Measurements from ENCODE around the gene ERG.

Gene ERG

DNA sequence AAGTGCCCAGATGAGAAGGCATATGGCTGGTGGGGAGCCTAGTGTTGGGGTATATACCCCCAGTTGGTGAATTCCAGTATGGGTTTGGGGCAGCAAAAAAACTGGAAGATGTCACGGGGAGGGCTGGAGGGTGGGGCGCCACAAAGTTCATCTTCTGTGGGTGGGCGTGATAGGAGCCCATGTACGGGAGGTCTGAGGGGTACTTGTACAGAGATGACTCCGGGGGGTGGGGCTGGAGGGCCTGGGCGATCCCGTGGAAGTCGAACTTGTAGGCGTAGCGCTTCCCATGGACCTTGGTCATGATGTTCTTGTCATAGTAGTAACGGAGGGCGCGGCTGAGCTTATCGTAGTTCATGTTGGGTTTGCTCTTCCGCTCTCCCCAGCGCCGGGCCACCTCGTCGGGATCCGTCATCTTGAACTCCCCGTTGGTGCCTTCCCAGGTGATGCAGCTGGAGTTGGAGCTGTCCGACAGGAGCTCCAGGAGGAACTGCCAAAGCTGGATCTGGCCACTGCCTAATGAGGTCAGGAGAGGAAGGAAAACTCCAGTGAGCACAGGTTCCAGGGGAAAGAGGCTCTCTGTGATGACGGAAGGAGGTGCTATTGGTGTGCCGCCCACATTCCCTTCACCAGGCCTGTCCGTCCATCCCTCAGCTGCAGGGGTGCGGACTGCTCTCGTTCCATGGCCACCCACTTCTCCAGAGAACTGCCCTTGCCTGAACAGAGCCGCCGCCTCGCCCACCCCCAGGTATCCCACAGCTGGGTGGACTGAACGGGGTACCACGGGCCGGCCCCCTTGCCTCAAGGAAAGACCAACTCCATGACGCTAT lies 114.7 kb downstream of the ERG start:
- no peak for DNase-seq (ENCODE audit: extremely low read depth, insufficient read length)
- H3K36me3 ChIP-seq (ENCODE audit: control insufficient read depth, insufficient read depth, low read length), result no peaks in the 10 kb centered on the region
- no peak overlapping the region for H3K4me3 ChIP-seq (replicated peaks; ENCODE audit: low read depth, low read length)

DNA sequence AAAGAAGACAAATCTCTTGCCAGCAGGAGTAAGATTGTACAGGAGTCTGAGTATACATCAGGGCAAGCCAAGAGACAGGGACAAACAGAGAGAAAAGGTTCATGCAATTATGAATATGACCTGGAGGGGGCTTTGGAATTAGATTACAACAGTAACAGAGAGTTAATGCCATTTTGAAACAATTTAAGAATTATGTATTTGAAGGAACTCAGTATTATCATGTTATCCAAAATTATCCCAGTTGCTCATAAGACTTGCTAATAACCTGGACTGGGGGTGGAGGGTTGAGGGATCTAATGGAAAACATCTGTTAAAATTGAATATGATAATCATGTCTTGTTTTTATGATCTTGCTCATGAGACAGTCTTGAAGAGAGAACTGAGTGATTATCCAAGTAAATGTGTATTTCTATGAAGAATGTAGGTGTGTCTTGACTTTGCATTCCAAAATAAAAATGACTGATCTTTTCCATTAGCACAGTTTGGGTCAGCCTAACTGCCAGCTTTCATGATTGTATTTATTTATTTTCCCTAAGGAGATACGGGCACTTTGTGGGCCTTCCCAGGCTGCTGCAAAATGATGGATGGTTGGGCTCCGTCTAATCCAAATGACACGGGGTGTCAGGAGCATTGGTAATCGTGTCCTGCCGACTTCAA lies 117.7 kb downstream of the ERG start:
- Histone ChIP-seq H3K36me3 (ENCODE audit: control insufficient read depth, insufficient read depth, low read length) (no peaks in the 10 kb centered on the region), H3K27me3 (replicated peaks; ENCODE audit: control insufficient read depth, insufficient read depth, low read length) (no peaks in the 10 kb centered on the region; the same call in 1 of the 2 replicates), H3K4me3 (replicated peaks; ENCODE audit: low read depth, low read length) (no peak overlapping the region)
- TF ChIP-seq, protein P1, sequence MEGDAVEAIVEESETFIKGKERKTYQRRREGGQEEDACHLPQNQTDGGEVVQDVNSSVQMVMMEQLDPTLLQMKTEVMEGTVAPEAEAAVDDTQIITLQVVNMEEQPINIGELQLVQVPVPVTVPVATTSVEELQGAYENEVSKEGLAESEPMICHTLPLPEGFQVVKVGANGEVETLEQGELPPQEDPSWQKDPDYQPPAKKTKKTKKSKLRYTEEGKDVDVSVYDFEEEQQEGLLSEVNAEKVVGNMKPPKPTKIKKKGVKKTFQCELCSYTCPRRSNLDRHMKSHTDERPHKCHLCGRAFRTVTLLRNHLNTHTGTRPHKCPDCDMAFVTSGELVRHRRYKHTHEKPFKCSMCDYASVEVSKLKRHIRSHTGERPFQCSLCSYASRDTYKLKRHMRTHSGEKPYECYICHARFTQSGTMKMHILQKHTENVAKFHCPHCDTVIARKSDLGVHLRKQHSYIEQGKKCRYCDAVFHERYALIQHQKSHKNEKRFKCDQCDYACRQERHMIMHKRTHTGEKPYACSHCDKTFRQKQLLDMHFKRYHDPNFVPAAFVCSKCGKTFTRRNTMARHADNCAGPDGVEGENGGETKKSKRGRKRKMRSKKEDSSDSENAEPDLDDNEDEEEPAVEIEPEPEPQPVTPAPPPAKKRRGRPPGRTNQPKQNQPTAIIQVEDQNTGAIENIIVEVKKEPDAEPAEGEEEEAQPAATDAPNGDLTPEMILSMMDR (IDR thresholded peaks at IDR 0.05; ENCODE audit: insufficient read depth, low read length, poor library complexity, severe bottlenecking), result peak; percentile 21
- DNase-seq (ENCODE audit: extremely low read depth, insufficient read length), result no peak

More for the DNA sequence above, 114.7 kb downstream of the ERG start:
- H3K27me3 ChIP-seq (replicated peaks; ENCODE audit: control insufficient read depth, insufficient read depth, low read length), result no peaks in the 10 kb centered on the region; the same call in 1 of the 2 replicates
- TF ChIP-seq, protein P1 (IDR thresholded peaks at IDR 0.05; ENCODE audit: insufficient read depth, low read length, poor library complexity, severe bottlenecking), result no peak

DNA sequence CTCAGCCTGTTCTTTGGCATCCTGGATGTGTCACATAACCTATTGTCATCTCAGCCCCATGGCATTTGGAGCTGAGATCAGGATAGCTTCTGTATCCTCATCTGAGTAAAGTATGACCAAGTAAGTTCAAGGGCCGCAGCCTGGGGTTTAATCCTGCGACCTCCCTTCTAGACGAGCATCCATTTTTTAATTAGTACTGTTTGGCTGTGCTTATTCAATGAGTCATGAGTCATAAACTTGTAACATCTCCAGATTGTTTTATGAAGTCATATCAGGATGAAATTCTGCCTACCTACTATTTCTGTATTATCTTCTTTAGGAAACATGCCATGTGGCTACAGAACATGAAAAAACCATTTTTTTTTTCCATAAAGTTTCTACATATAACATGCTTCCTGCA lies 119.1 kb downstream of the ERG start:
- no peak for DNase-seq (ENCODE audit: extremely low read depth, insufficient read length)
- H3K4me3 ChIP-seq (replicated peaks; ENCODE audit: low read depth, low read length), result no peak overlapping the region
- H3K27me3 ChIP-seq (replicated peaks; ENCODE audit: control insufficient read depth, insufficient read depth, low read length), result no peaks in the 10 kb centered on the region; the same call in 1 of the 2 replicates
- H3K36me3 ChIP-seq (ENCODE audit: control insufficient read depth, insufficient read depth, low read length), result no peaks in the 10 kb centered on the region
- TF ChIP-seq, protein P1 (IDR thresholded peaks at IDR 0.05; ENCODE audit: insufficient read depth, low read length, poor library complexity, severe bottlenecking), result no peak

DNA sequence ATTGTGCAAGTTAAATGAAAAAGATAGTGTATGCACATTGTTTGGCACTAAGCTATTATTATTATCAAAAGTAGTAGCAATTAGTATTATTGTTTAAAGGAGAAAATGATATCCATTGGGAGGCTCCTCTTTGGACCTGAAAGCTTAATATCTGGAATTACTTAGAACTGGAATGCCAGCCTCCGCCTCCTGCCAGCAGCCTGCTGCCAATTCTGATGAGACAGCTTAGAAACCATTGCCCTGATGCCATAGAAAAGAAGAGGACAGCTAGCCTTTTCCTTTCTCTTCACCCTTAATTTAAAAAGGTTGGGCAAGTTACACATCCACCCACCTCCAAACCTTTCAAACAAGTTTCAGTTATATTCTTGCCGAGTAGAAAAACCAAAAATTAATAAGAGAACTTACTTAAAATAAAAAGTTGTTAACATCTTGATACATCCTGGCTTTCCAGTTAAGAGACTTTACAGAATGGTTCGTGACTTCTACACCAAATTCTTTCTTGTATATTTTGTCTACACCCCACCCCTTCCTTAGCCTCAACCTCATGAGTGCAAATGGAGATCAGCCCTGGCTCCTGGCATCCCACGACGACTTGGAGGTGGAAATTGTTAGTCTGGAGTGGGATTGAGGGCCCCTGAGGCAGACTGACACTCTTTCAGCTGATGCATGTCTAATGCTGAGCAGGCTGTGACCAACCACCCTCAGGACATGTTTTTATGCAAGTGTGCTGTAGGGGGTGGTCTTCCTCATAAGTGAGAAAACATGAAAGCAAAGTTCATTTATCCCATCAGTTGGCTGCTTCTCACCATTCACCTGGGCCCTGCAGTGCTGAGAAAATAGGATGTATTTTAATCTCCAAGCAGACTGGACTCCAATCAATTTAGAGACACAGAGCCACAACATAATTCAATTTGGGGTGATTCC lies 120.8 kb downstream of the ERG start:
- H3K27me3 ChIP-seq (replicated peaks; ENCODE audit: control insufficient read depth, insufficient read depth, low read length), result no peaks in the 10 kb centered on the region
- no peak for DNase-seq (ENCODE audit: extremely low read depth, insufficient read length)
- no peaks in the 10 kb centered on the region for H3K36me3 ChIP-seq (ENCODE audit: control insufficient read depth, insufficient read depth, low read length)
- TF ChIP-seq, protein P1 (IDR thresholded peaks at IDR 0.05; ENCODE audit: insufficient read depth, low read length, poor library complexity, severe bottlenecking), result no peak
- H3K4me3 ChIP-seq (replicated peaks; ENCODE audit: low read depth, low read length), result no peak overlapping the region

GRCh38 chr21:38376693-38377092 lies 121.6 kb downstream of the ERG start:
- TF ChIP-seq, protein P1 (IDR thresholded peaks at IDR 0.05; ENCODE audit: insufficient read depth, low read length, poor library complexity, severe bottlenecking), result no peak
- no peak for DNase-seq (ENCODE audit: extremely low read depth, insufficient read length)
- Histone ChIP-seq H3K36me3 (ENCODE audit: control insufficient read depth, insufficient read depth, low read length) (no peaks in the 10 kb centered on the region), H3K27me3 (replicated peaks; ENCODE audit: control insufficient read depth, insufficient read depth, low read length) (no peaks in the 10 kb centered on the region), H3K4me3 (replicated peaks; ENCODE audit: low read depth, low read length) (no peak overlapping the region)

All from GM06990 (cell line).